COLO829 (cell line): ENCODE data around the gene BICC1.

Source experiments
- DNase-seq: peaks from one replicate; pipeline ENCODE4 v3.0.0; 2012; ENCODE audit warnings: low spot score

The BICC1 gene

GRCh38 chr10:58779594-58779993 is 266.9 kb downstream of the BICC1 start:
- no peak for DNase-seq

- DNase-seq = no peak
These were observed 267.8 kb downstream of the BICC1 start for GRCh38 chr10:58780476-58780875.

DNA sequence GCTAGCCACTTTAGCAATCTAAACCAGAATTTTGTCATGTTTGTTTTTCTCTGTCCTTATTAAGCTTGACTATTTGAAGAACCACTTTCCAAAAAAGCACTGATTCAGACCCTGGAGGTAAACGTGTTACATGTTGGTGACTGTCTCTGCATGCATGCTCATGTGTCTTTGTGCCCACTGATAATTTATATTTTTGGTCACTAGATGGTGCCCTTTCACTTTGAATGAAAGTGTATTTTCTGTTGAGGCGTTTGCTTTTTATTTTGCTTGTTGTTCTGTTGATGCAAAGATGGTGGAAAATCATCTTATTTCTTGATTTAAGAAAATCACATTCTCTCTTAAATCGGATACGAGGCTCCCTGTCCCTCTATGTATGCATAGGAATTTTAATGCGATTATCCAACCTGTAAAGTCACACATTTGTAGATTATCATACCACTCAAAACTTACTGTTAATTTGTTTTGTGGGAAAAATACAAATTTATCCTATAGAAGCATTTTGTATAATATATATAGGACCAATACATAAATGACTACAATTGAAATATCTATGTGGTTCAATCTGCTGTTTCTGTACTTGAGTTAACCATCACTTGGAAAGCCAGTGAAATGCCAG is 269.3 kb downstream of the BICC1 start:
- peak; percentile 23 for DNase-seq

GRCh38 chr10:58782876-58783851 is 270.5 kb downstream of the BICC1 start:
- no peak for DNase-seq

DNA sequence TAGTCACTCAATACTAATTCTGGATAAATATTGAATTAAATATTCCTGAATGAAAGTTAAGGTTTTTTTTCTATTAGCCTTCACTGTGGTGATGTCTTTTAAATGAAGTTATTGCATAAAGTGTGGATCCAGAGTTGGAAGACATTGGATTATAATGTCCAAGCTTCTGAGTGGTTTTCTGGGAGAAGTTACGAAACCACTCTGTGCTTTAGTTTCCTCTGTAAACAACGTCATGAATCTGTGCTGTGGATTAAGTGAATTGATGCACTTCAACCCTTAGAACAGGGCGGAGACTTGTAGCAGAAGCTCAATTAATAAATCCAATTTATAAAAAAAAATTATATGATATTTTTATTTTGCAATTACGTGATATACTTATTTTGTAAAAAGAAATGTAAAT is 271.7 kb downstream of the BICC1 start:
- DNase-seq = no peak

DNA sequence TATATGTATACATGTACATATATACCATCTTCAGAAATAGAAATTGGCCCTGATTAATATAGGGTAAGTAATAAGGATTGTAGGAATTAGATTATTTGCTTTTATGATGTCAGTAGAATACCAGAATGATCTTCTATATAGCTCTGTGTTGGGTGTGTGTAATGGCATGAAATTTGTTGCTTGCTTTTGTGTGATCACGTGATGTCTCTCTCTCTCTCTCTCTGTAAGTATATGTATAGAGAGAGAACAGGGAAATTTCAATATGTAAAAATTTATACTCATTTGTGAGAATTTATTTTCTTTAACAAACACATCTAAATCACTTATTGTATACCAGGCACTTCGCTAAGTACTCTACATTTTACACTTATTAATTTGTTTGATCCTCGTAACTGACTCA is 272.7 kb downstream of the BICC1 start:
- DNase-seq = no peak

- no peak for DNase-seq
These were observed 278.5 kb downstream of the BICC1 start for GRCh38 chr10:58791137-58791536.

- DNase-seq = no peak
These were observed 282.9 kb downstream of the BICC1 start for GRCh38 chr10:58795560-58795959.

GRCh38 chr10:58796242-58796641 is 283.6 kb downstream of the BICC1 start:
- no peak for DNase-seq

DNA sequence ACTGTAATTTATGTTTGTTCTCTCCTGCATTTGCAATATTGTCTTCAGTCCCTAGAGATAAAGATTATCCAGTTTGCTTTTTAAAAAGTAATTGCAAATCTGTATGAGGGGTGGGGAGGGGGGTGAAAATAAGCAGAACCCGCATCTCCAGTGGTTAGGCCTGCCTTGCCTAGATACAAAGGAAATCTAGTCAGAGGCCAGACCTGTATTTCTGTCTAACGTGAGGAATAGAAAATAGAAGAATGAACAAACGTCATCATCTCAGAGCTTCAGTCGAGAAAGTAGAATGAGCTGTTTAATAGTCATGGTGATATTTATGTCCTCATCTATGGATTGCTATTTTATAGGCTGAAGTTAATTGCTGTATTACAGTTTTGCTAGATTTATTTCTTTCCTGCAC is 284.2 kb downstream of the BICC1 start:
- no peak for DNase-seq

DNA sequence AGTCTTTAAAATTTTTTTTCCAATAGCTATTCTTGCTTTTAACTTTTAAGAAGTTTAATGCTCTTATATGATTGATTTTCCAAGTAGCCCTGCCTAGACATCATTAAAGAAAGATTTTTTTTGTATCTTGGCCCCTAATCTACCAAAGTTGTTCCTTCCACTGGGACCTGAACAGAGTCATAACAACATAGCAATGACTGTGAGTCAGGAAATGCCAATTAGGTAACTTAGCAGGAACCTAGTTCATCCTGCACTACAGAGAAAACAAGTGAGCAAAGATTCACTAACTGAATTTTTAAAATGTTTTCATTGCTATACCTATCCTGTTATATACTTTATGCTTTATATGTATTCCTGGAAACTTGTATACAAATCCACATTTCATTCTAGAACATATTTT is 284.7 kb downstream of the BICC1 start:
- DNase-seq = no peak

- no peak for DNase-seq
These were observed 289.4 kb downstream of the BICC1 start for GRCh38 chr10:58802047-58802446.

DNA sequence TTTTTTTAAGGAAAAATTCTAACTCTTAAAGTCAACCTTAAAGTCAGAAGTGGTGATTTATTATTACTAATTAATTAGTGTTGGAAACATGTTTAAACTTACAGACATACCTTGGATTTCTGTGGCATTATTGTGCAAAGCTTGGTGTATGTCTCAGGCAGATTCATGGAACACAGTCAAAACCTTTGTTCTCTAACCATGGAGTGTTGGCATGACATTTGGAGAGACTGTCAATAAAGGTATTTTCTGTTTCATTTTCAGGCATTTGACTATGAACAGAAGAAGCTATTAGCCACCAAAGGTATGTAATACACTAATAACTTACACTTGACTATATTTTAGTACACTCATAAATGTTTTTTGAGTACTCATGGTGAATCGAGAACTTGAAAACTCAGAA is 293.7 kb downstream of the BICC1 start:
- DNase-seq = no peak

DNA sequence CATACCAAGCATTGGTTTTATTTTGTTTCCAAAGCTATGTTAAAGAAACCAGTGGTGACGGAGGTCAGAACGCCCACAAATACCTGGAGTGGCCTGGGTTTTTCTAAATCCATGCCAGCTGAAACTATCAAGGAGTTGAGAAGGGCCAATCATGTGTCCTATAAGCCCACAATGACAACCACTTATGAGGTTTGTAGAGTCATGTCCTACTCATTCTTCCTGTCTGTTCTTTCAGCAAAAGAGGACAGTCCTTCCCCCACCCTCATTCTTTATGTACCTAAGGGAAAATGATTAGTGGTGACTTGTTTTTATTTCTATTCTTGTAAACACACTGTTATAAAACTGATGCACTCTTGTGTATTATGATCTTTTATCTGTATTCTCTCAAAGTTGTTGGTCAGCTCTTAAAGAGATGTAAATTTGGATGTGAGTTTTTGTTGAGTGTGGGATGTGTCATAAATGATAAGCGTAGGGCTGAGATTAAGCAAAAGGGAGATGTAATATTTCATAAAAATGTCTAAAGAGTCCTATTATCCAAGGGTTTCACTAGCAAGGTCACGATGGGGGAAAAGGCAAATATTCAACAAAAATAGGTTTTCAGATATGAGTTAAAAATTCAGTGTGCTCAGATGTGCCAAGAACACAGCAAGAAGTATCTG is 294.4 kb downstream of the BICC1 start:
- no peak for DNase-seq

GRCh38 chr10:58807629-58808022 is 295.0 kb downstream of the BICC1 start:
- DNase-seq = no peak

- DNase-seq = no peak
These were observed 298.1 kb downstream of the BICC1 start for GRCh38 chr10:58810751-58811150.

DNA sequence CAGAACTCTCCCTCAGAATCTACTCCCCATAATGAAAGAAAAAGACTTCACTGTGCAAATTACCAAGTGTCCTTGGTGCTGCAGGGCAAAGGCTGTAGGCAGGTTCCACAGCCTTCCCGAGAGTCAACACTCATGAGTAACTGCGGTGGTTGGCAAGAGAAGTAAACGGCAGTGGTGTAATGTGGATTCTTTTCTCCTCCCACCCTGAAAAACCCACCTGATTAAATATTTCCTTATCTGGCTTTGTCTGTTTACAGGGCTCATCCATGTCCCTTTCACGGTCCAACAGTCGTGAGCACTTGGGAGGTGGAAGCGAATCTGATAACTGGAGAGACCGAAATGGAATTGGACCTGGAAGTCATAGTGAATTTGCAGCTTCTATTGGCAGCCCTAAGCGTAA is 300.9 kb downstream of the BICC1 start:
- no peak for DNase-seq

GRCh38 chr10:58817201-58817846 is 304.7 kb downstream of the BICC1 start:
- no peak for DNase-seq

DNA sequence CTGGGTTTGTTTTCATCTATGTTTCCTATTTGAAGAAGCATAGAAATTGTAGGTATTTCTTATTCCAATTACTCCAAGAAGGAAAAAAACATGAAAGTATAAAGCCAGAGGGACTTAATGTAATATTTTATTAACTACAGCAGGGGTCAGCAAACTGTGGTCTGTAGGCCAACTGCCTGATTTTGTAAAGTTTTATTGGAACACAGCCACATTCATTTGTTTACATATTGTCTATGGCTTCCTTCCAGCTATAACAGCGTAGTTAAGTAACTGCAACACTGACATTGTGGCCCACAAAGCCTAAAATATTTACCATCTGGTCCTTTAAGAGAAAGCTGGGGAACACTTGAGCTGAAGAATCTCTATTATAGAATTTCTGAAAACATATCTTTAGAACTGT is 306.2 kb downstream of the BICC1 start:
- no peak for DNase-seq

GRCh38 chr10:58820386-58820785 is 307.7 kb downstream of the BICC1 start:
- no peak for DNase-seq

- DNase-seq = peak; percentile 11
These were observed 308.4 kb downstream of the BICC1 start for GRCh38 chr10:58820861-58821751.

- no peak for DNase-seq
These were observed 309.0 kb downstream of the BICC1 start for GRCh38 chr10:58821752-58822056.
